LNCAP (cell line): ENCODE measurements around the gene CARHSP1.

Experiments used
- CTCF ChIP-seq: fragments of 450-650 bp; IDR thresholded peaks from 2 replicates; pipeline ENCODE4 v1.5.1; 2017; ENCODE audit warnings: mild to moderate bottlenecking

The CARHSP1 gene

GRCh38 chr16:8882725-8883377, 14.0 kb upstream of the CARHSP1 start:
- no peak for TF ChIP-seq CTCF

- no peak for TF ChIP-seq CTCF
Observed at GRCh38 chr16:8882041-8882617, 13.3 kb upstream of the CARHSP1 start, which contains the start of gene LITAFD. Gene LITAFD, plus strand, starts transcription at chr16:8882351. Its CDS starts 2,005 bp downstream, at chr16:8884356.

- TF ChIP-seq CTCF, result no peak
Observed at GRCh38 chr16:8880839-8881510, 12.2 kb upstream of the CARHSP1 start.

GRCh38 chr16:8878523-8878911, 9.7 kb upstream of the CARHSP1 start:
- TF ChIP-seq CTCF, result no peak

GRCh38 chr16:8877894-8878522, 9.2 kb upstream of the CARHSP1 start:
- no peak for TF ChIP-seq CTCF

GRCh38 chr16:8874388-8874787, 5.6 kb upstream of the CARHSP1 start:
- TF ChIP-seq CTCF, result no peak

- no peak for TF ChIP-seq CTCF
Observed at GRCh38 chr16:8872967-8873865, 4.4 kb upstream of the CARHSP1 start.
